GM19463 (cell line): ENCODE measurements around the gene BHLHA9.
"Not testable (repeated sequence)": the region's sequence is repeated elsewhere in the genome, so short reads cannot be mapped to it uniquely, and the experiment has no call there.

ENCODE experiments used
- ATAC-seq: cut with Tn5 transposase; IDR thresholded peaks from one replicate; pipeline ENCODE4 v1.9.1; 2021; ENCODE audit warnings: mild to moderate bottlenecking, moderate library complexity; ENCODE audit not compliant: unreplicated experiment

The BHLHA9 gene

DNA sequence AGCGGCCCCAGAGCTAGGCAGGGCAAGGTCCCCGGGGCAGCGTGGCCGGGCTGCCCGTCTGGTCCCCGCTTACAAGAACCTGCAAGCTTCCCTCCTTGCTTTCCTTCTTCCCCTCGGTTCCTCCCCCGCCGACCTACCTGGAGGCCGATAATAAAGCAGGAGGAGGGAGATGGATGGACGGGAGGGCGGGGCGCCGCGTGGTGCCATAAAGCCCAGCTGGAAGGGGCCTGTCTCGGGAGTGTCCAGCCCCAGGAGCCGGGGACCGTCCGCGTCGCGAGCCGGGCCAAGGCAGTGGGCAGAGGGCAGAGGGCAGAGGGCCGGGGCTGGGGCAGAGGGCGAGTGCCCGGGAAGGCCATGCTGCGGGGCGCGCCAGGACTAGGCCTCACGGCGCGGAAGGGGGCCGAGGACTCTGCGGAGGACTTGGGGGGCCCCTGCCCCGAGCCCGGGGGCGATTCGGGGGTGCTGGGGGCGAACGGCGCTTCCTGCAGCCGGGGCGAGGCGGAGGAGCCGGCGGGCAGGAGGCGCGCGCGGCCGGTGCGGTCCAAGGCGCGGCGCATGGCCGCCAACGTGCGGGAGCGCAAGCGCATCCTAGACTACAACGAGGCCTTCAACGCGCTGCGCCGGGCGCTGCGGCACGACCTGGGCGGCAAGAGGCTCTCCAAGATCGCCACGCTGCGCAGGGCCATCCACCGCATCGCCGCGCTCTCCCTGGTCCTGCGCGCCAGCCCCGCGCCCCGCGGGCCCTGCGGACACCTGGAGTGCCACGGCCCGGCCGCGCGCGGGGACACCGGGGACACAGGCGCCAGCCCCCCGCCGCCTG lies at the start of gene BHLHA9:
Gene BHLHA9 (plus strand): TSS at position 235 of the 820 bp plus-strand sequence. CDS start 120 bp downstream, at position 355.
- no peak for ATAC-seq

DNA sequence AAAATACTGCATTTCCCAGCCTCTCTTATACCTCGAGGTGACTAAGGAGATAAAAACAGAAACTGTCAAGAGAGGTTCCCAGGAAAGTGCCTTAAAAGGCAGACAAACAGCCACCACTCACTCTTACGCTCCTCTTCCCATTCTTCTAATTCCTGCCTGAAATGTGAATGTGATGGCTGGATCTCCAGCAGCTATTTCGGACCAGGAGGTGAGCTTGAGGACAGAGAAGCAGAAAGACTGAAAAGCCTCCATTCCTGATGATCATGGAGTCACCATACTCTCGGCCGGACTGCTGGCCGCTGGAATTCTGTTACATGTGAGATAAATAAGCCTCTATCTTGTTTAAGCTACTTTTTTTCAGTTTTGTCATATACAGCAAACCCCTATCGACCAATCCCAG lies 49.0 kb upstream of the BHLHA9 start:
- no peak for ATAC-seq

DNA sequence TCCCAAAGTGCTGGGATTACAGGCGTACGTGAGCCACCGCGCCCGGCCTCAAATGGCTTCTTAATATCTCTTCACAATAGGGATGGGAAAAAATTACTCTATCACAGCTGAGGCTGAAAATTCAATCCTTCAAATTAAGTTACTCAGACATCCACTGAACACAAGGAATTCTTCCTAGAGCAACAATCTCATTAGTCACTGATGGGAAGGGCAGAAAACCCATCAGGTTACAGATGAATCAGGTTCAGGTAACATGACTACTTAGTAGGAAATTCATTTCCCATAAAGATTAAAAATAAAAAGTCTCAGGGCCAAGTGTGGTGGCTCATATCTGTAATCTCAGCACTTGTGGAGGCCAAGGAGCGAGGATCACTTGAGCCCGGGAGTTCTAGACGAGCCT lies 47.9 kb upstream of the BHLHA9 start:
- ATAC-seq = no peak

DNA sequence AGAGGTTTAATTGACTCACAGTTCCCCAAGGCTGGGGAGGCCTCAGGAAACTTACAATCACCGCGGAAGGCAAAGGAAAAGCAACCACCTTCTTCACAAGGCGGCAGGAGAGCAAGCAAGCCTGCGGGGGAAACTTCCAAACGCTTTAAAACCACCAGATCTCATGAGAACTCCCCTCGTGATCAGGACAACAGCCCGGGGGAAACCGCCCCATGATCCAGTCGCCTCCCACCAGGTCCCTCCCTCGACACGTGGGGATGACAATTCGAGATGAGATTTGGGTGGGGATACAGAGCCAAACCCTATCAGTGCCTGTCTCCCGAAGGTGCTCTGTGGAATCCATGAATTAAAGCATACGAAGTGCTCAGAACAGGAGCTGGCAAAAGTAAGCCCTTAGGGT lies 46.6 kb upstream of the BHLHA9 start:
- no peak for ATAC-seq

DNA sequence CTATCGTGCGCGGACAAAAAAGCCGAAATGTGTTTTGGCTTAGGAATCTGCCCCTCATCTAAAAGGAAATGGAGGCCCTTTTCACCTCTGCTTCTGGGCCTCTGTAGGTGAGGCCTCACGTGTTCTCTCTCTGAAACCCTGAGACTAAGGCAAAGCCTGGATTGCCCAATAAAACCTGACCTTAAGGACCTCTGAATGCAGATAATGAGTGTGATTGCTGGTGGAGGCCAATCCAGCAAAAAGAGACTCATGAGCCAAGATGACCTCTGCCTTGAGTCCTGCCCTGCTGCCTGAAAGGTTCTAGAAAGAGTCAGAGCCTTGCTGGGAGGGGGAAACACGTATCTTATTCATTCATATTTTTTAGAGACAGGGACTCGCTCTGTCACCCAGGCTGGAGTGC lies 45.9 kb upstream of the BHLHA9 start:
- ATAC-seq = no peak

DNA sequence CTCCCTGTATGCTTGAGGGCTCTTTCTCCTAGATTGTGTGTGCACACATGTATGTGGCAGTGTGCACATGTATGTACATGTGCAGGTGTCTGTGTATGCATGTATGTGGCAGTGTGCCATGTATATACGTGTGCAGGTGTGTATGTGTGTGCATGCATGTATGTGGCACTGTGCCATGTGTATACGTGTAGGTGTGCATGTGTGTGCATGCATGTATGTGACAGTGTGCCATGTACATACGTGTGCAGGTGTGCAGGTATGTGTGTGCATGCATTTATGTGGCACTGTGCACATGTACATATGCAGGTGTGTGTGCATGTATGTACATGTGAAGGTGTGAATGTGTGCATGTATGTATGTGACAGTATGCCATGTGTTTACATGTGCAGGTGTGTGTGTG lies 43.9 kb upstream of the BHLHA9 start:
- ATAC-seq = no peak

DNA sequence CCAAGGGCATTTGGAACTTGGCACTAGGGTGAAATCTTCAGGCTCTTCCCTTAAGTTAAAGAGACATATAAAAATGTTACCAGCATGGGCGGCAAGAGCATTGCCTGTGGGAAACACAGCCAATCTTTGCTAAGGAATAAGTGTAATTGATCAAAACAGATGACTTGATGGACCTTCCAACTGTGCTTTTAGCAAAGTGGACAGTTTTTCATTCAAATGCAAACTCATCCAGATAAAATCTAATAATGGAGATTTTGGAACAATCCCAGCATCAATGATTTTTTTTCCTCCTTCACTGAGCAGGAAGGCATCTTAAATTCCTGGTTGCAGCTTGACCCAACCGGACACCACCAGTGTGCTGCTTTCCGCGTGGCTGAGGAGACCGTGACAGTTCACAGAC lies 42.9 kb upstream of the BHLHA9 start:
- ATAC-seq = no peak

DNA sequence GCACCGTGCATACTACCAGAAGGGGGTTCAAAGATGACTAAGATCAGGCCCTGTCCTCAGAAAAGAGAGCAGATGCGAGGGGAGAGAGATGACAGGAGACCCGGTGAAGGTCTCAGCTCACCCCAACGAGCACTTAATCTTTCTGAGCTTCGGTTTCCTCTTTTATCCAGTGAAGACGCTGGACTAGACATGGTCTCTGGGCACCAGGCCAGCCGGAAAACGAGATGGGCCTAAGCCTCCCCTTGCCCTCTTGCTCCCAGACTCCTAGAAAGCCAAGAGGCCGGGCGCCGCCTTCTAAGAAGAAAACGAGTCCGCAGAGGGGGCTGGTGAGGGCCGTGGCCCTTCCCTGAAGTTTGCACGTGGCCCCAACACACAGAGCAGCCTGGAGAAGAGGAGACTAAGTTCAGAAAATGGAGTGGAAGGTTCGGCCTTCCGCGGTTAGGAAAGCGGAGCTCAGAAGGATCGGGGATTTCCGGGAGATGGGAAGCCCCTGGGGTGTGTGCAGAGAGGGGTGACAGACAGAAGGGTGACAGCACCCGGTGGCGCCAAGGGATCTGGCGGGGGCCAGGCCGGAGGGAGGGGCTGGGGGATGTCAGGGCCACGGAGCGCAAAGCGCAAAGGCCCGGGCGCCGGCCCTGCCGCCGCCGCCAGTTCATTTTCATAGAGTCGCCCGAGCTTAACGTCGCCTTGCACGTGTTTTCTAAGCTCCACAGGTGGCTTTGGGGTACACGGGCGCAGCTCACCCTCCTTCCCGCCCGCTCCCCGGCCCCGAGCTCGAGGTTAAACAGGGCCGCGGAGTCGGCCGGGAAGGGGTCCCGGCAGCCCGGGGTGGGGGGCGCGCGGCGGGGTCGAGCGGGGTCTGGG lies 42.1 kb upstream of the BHLHA9 start:
- peak; percentile 43 for ATAC-seq

DNA sequence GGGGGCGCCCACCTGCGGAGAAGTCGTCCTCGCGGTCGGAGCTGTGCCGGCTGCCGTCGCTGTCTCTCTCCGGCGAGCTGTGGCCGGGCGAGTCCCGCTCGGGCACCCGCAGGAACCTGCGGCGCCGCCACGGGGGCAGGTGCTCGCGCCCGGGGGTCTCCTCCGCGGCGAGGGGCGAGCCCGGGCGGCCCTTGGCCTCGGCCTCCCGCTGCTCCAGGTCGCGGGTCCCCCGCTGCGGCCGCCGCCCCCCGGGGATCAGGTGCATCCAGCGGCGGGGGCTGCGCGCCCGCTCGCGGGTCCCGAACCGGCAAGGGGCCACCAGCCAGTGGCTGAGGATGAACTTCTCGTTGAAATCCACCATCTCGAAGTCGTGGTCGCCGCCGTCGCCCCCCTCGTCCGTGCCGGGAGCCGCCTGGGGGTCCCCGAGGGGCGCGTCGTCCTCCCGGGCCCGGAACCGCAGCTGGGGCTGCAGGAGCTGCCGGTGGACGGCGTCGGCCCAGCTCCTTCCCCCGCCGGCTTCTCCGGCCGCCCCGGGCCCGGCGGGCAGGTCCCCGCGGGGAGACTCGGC lies 41.4 kb upstream of the BHLHA9 start:
- peak; percentile 12 for ATAC-seq

DNA sequence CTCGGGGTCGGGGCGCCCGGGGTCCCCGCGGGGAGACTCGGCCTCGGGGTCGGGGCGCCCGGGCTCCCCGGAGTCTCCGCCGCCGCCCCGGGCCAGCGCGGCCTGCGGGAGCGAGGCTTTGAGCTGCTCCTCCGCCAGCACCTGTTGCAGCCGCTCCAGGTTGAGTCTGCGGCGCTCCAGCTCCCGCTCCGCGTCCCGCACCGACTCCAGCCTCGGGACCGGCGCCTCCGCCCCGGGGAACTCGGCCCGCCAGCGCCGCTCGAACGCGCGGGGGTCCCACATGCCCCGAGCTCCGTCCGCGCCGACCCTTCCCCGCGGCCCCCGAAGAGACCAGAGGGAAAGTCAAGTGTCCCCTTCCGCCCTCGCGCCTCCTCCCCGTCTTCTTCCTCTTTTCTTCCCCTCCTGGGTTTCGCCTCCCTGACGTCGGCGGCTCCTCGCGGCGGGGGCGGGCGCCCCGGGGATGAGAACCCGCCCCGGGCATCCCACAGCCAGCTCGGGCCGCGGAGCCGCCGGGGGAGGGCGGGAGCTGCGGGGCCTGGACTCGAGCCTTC lies 40.8 kb upstream of the BHLHA9 start:
- peak; percentile 52 for ATAC-seq

DNA sequence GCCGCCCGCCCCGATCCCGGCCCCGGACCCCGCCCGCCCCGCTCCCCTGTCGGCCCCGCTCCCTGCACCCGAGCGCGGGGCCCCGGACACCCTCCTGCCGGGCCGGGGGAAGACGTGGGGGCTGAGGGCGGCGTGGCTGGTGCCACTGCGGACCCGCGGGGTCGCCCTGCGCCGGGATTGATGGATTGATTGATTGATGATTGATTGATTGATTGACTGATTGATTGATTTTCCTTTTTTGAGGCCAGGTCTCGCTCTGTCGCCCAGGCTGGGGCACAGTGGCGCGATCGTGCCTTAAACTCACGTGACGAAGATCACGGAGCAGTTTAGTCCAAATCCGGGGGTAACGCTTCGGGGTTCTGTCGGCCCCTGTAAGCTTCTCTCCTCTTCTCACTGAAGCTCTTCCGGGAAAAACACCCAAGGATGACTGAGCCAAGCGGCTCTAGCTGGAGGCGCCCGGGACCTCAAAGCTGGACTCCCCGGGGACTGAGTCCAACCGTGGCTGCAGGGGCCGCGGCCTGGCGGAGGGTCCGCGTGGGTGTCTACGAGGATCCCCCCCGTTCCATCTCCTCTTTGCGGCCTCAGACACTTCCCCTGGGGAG lies 40.2 kb upstream of the BHLHA9 start:
- ATAC-seq = no peak

DNA sequence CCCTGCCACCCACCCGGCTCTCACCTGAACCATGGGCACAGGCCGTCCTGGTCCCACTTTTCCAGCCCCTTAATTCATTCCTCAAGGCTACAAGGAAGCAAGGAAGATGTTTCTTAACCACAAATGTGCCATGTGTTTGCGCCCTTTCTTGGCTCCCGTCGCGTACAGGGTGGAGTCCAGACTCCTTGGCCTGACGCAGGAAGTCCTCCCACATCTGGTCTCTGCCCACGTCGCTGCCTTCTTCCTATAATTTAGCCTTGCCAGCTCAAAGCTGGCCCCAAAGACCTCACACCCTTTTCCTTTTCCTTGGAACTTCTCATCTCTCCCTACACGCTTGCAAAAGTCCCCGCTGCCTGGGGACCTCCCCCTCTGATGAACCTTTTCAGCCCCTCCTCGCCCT lies 38.8 kb upstream of the BHLHA9 start:
- ATAC-seq = no peak

DNA sequence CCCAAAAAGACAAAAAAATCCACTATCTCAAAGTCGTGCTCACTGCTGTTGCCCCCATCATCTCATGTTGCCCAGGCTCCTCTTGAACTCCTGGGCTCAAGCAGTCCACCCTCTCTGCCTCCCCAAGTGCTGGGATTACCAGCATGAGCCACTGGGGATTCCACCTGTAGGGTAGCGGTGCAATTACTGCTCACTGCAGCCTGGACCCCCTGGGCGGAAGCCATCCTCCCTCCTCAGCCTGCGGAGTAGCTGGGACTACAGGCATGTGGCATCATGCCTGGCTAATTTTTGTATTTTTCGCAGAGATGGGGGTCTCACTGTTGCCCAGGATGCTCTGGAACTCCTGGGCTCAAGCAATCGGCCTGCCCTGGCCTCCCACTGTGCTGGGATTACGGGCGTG lies 37.9 kb upstream of the BHLHA9 start:
- ATAC-seq = no peak

DNA sequence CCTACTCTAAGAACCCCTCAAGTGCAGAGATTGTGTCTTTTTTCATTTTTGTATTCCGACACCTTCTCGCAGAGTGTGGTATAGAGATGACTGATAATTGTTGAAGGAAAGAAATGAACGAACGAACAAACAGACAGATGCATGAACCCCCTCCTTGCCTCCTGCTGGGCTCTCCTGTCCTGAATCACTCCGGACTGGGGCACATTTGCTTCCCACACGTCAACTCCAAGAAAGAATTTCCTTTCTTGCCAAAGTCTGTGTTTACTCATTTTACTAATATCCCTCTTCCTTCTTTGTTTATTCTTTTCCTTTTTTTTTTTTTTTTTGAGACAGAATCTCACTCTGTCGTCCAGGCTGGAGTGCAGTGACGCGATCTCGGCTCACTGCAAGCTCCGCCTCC lies 37.5 kb upstream of the BHLHA9 start:
- ATAC-seq = no peak

DNA sequence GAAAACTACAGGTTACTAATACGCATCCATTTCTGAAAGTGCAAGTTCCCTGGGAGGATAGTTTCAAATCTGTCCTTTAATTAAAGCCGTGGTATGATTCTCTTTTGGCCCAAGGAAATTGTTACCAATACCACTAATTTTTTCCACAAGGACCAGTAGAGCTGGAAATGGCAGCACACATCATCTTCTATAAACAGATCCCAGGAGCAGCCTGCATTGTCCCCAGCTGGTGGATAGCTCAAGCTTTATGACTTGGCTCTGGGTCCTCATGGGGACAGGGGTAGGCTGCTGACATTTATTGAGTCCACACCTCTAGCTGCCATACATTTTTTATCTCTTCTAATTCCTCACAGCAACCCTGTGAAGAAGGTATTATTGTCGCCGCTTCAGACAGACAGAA lies 35.8 kb upstream of the BHLHA9 start:
- ATAC-seq = no peak

DNA sequence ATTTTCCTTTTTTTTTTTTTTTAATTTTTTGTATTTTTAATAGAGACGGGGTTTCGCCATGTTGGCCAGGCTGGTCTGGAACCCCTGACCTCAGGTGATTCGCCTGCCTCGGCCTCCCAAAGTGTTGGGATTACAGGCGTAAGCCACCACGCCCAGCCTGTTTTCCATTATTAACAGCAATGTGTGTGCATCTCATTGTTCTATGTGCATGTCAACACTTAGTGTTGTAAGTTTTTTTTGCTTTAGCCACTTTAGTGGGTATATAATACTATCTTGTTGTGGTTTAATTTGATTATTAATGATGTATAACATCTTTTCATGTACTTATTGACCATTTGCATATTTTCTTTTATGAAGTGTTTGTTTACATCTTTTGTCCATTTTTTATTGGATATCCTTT lies 32.8 kb upstream of the BHLHA9 start:
- no peak for ATAC-seq

DNA sequence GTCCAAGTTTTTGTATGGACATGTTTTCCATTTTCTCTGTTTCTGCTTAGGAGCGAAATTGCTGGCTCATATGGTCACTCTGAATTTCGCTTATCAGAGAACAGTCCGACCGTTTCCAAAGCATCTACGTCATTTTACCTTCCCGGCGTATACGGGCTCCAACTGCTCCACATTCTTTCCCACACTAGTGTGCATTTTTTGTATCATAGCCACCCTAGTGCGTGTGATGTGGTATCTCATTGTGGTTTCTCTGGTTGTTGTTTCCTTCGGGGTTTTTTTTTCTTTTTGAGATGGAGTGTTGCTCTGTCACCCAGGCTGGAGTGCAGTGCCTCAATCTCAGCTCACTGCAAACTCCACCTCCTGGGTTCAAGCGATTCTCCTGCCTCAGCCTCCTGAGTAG lies 31.0 kb upstream of the BHLHA9 start:
- ATAC-seq = no peak

DNA sequence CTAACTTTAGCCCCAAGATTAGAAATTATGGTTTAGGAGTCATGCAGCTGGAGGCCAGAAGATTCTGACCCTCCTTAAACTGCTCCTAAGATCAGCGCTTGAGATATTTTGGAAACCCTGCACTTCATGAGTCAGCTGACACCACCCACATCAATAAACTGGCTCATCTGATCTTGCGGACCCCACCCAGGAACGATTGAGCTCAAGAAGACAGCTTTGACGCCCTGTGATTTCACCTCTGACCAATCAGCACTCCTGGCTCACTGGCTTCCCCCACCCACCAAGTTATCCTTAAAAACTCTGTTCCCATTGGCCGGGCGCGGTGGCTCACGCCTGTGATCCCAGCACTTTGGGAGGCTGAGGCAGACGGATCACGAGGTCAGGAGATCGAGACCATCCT lies 29.8 kb upstream of the BHLHA9 start:
- ATAC-seq = not testable (repeated sequence)

DNA sequence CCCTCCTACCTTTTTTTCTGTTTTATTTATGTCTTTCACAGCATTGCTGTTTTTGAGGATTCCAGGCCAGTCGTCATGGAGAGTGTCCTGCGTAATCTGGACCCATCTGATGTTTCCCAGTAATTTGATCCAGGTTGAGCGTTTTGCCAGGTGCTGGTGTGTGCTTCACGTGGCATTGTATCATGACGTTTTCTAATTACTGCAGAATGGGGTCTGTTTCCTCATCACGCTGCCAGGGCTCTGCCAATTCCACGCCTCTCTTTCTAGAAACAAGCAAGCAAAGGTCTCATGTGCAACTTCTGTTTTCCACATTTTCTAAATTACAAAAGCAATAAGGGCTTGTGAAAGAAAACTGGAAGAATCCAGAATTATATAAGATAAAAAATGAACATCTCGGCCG lies 28.3 kb upstream of the BHLHA9 start:
- ATAC-seq = no peak

DNA sequence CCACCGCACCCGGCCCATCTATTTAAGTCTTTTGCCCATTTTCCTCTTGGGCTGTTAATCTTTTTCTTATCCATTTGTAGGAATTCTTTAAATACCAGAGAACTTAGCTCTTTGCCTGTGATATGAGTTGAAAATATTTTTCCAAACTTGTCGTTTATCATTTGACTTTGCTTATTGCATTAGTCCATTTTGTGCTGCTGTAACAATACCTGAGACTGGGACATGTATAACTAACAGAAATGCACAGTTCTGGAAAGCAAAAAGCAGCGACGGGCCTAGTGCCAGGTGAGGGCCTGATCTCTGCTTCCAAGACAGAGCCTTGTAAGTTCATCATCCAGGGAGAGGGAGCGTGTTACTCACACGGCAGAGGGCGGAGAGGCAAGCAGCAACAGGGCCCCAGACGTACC lies 25.6 kb upstream of the BHLHA9 start:
- no peak for ATAC-seq
